Endothelial cell of umbilical vein (primary cell): ENCODE measurements around the gene CCDC69. TPM values are rescaled to one million over a fixed set of nuclear protein-coding genes. Genes with fewer than 3 reads are reported as not detected.

Experiments
- BruUV-seq: library from RNA; stranded (reverse); fragments of 400-500 nt; replicated peaks from 2 replicates; lab custom pipeline; 2021; lab: Mats Ljungman, UMichigan
- CTCF ChIA-PET: fragments of 300-600, 350-600 bp; sonication (Branson Sonifier 250); formaldehyde crosslinking; loops from one replicate; lab custom pipeline; 2021; ENCODE audit warnings: antibody characterized with exemption, inconsistent platforms; lab: Charles Lee
- POLR2A ChIA-PET: fragments of 300-600, 350-600 bp; sonication (Branson Sonifier 250); formaldehyde crosslinking; loops from one replicate; lab custom pipeline; 2021; ENCODE audit warnings: antibody characterized with exemption, inconsistent platforms; lab: Charles Lee
- DNase-seq: peaks from one replicate; pipeline ENCODE4 v3.0.0-alpha.2; 2011; ENCODE audit warnings: low read depth, low spot score
- FAIRE-seq: peaks from 2 replicates; lab custom pipeline; 2011; peaks lifted over from hg19 to GRCh38; lab: Jason Lieb, UNC
- H2AFZ ChIP-seq: 2 replicates; pipeline ENCODE4 v1.6.0; 2012; ENCODE audit warnings: low read depth, low read length, control low read depth, inconsistent platforms
- H3K27ac ChIP-seq: 2 replicates; pipeline ENCODE4 v1.5.1; 2011; ENCODE audit warnings: low read depth, mild to moderate bottlenecking, control low read depth, low read length, moderate library complexity; ENCODE audit not compliant: insufficient read depth
- H3K27me3 ChIP-seq, 2 experiments: 2 replicates each; pipeline versions ENCODE4 v1.6.0 to v1.6.1; 2011; ENCODE audit warnings: low read length in 2 of 2, mixed read lengths in 1 of 2; ENCODE audit not compliant: control insufficient read depth in 2 of 2, insufficient read depth in 2 of 2
- H3K36me3 ChIP-seq, 2 experiments: 2 replicates in 1 of 2; 3 replicates in 1 of 2; pipeline ENCODE4 v1.5.1; 2011; ENCODE audit warnings: low read length in 2 of 2, mild to moderate bottlenecking in 1 of 2, moderate library complexity in 1 of 2; ENCODE audit not compliant: control insufficient read depth in 2 of 2, insufficient read depth in 2 of 2; ENCODE audit errors: extremely low read depth in 1 of 2
- H3K4me1 ChIP-seq: 3 replicates; pipeline ENCODE4 v1.5.1; 2011; ENCODE audit warnings: mild to moderate bottlenecking, low read length; ENCODE audit not compliant: control insufficient read depth, insufficient read depth; ENCODE audit errors: extremely low read depth
- H3K4me2 ChIP-seq: 2 replicates; pipeline ENCODE4 v1.6.1; 2011; ENCODE audit warnings: low read length, control low read depth, mixed read lengths; ENCODE audit not compliant: insufficient read depth
- H3K4me3 ChIP-seq, 3 experiments: fragments of 200-600 bp in 1 of 3; sonication (generic), shearing (Covaris generic) in 1 of 3; replicated peaks in 1 of 3; 2 replicates each; pipeline ENCODE4 v1.5.1; 2011 to 2016; ENCODE audit warnings: control low read depth in 3 of 3, low read length in 3 of 3, mild to moderate bottlenecking in 2 of 3, inconsistent platforms in 1 of 3, low read depth in 1 of 3, moderate library complexity in 1 of 3; ENCODE audit not compliant: insufficient read depth in 1 of 3
- H3K79me2 ChIP-seq: 2 replicates; pipeline ENCODE4 v1.6.0; 2012; ENCODE audit warnings: low read length, inconsistent platforms; ENCODE audit not compliant: control insufficient read depth, insufficient read depth
- H3K9ac ChIP-seq: replicated peaks from 2 replicates; pipeline ENCODE3; 2011; ENCODE audit warnings: low read length, control low read depth; ENCODE audit not compliant: insufficient read depth; ENCODE audit errors: extremely low read depth
- H3K9me1 ChIP-seq: replicated peaks from 3 replicates; pipeline ENCODE4 v1.6.0; 2011; ENCODE audit warnings: mild to moderate bottlenecking, low read length; ENCODE audit not compliant: control insufficient read depth, insufficient read depth; ENCODE audit errors: extremely low read depth
- H3K9me3 ChIP-seq: replicated peaks from 2 replicates; pipeline ENCODE4 v1.5.1; 2012; ENCODE audit warnings: low read length, inconsistent platforms; ENCODE audit not compliant: control insufficient read depth, insufficient read depth
- H4K20me1 ChIP-seq: replicated peaks from 2 replicates; pipeline ENCODE3; 2011; ENCODE audit warnings: mild to moderate bottlenecking, low read length; ENCODE audit not compliant: control insufficient read depth, insufficient read depth; ENCODE audit errors: extremely low read depth
- CTCF ChIP-seq, 2 donors: IDR thresholded peaks; 1 replicate in 1 of 2; 2 replicates in 1 of 2; pipeline ENCODE4 v1.5.1; 2011; ENCODE audit warnings: low read length in 2 of 2, mild to moderate bottlenecking in 2 of 2, moderate library complexity in 2 of 2, control low read depth in 1 of 2, inconsistent platforms in 1 of 2, low read depth in 1 of 2; ENCODE audit not compliant: insufficient read depth in 1 of 2; ENCODE audit errors: extremely low read depth in 1 of 2
- EZH2 ChIP-seq: IDR thresholded peaks from 2 replicates; pipeline ENCODE4 v1.6.1; 2012; ENCODE audit warnings: borderline replicate concordance, low read depth, mild to moderate bottlenecking, moderate library complexity, low read length, inconsistent platforms; ENCODE audit not compliant: severe bottlenecking
- FOS ChIP-seq: IDR thresholded peaks from 2 replicates; pipeline ENCODE4 v1.6.1; 2011; ENCODE audit warnings: mild to moderate bottlenecking, low read length, moderate library complexity, borderline replicate concordance; ENCODE audit not compliant: insufficient read depth
- GATA2 ChIP-seq: IDR thresholded peaks from 2 replicates; pipeline ENCODE4 v1.7.0; 2011; ENCODE audit warnings: low read depth, mild to moderate bottlenecking, moderate library complexity, mixed read lengths, low read length; ENCODE audit not compliant: insufficient read length, insufficient read depth
- JUN ChIP-seq: IDR thresholded peaks from 2 replicates; pipeline ENCODE4 v1.6.1; 2011; ENCODE audit warnings: borderline replicate concordance, low read depth; ENCODE audit not compliant: insufficient read length, insufficient read depth
- MYC ChIP-seq: IDR thresholded peaks from one replicate; pipeline ENCODE4 v1.6.1; 2011; ENCODE audit warnings: mild to moderate bottlenecking, low read depth, low read length
- POLR2A ChIP-seq: IDR thresholded peaks from 2 replicates; pipeline ENCODE4 v1.6.1; 2012; ENCODE audit warnings: low read depth, mild to moderate bottlenecking, control low read depth, low read length
- POLR2AphosphoS5 ChIP-seq: IDR thresholded peaks from 2 replicates; pipeline ENCODE4 v1.6.1; 2012; ENCODE audit warnings: low read depth, mild to moderate bottlenecking, control low read depth, low read length, moderate library complexity; ENCODE audit not compliant: insufficient read depth
- dilution Hi-C: fragments of 300-500 bp; cut with MboI; formaldehyde crosslinking; loops from one replicate; pipeline ENCODE4 v1.15.0; 2019; ENCODE audit warnings: low sequenced_read_pairs; ENCODE audit not compliant: extremely low pct_ligation_motif_present
- intact Hi-C: fragments of 100-400 bp; cut with micrococcal nuclease; formaldehyde crosslinking; loops from one replicate; pipeline ENCODE4 v1.10.0; 2022
- polyA plus RNA-seq, 4 experiments: library from polyadenylated mRNA; depleted of rRNA in 3 of 4; stranded (reverse) in 3 of 4; unstranded in 1 of 4; fragments of >200 nt; gene quantifications; 2 replicates each; pipeline versions ENCODE4 v1.2.1 to v1.2.3, GENCODE V29; 2011 to 2012; ENCODE audit warnings: missing spikeins in 1 of 4
- total RNA-seq: library from RNA; stranded (reverse); gene quantifications from 2 replicates; pipeline ENCODE4 v1.2.3, GENCODE V29; 2021
- TF ChIP-seq, protein P1 (sequence below): IDR thresholded peaks from 2 replicates; pipeline ENCODE4 v1.6.1; 2011; ENCODE audit not compliant: insufficient read depth, insufficient read length

CCDC69 gene
- total and polyA plus RNA-seq, 2 donors (not counting 3 experiments of a cell fraction or from before 2014, with no cell fraction given): 4.1 to 4.5 TPM

- H3K9me3 ChIP-seq: no peaks in the 10 kb centered on the region
- CTCF ChIA-PET: interaction anchor here (1.2 to 4.1 kb wide), 9 partner anchors 9 to 224 kb away, joined by 3 to 32 read pairs (median 9); partner anchors contain the start of gene SLC36A1
- H2AFZ ChIP-seq: peak overlapping the region; percentile 94
- TF ChIP-seq, protein P1, sequence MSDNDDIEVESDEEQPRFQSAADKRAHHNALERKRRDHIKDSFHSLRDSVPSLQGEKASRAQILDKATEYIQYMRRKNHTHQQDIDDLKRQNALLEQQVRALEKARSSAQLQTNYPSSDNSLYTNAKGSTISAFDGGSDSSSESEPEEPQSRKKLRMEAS: no peak
- no peak for TF ChIP-seq EZH2
- TF ChIP-seq JUN: no peak
- TF ChIP-seq POLR2A: no peak
- TF ChIP-seq POLR2AphosphoS5: no peak
- no peak for TF ChIP-seq GATA2
- no peak for TF ChIP-seq CTCF (IDR thresholded peaks at IDR 0.05; ENCODE audit: extremely low read depth in 1 of 2, insufficient read depth in 1 of 2, low read depth in 1 of 2, low read length in 2 of 2)
- TF ChIP-seq FOS: no peak
- no peak for TF ChIP-seq MYC
- H3K27me3 ChIP-seq: no peaks in the 10 kb centered on the region
- peak overlapping the region; percentile 57 to 91 (median 70) for H3K4me3 ChIP-seq
- no TSS peak for BruUV-seq
- peak overlapping the region; percentile 83 for H3K4me2 ChIP-seq
- intact Hi-C loops (no loop called here), dilution Hi-C loops (no loop called here)
- no peaks in the 10 kb centered on the region for H3K79me2 ChIP-seq
- H3K27ac ChIP-seq: no peak overlapping the region
- H4K20me1 ChIP-seq: no peaks in the 10 kb centered on the region
- H3K9me1 ChIP-seq: no peaks in the 10 kb centered on the region
- no peak for DNase-seq
- FAIRE-seq: no peak
- no peak overlapping the region for H3K9ac ChIP-seq
- H3K36me3 ChIP-seq: no peaks in the 10 kb centered on the region
- POLR2A ChIA-PET: interaction anchor here (0.6 to 1.6 kb wide), 3 partner anchors 11 to 29 kb away, joined by 3 to 4 read pairs (median 4); no protein-coding TSS in a partner anchor
- H3K4me1 ChIP-seq: peaks cover 6% of the 10 kb centered on the region
These were observed 974 bp downstream of the CCDC69 start for GRCh38 chr5:151222790-151223446.
